Head of caudate nucleus (tissue), 42 donors: ENCODE measurements around the gene BBLN.

Experiments
- DNase-seq, 42 donors: peaks; one replicate each; pipeline versions ENCODE4 v3.0.0 to v3.0.0-alpha.2; 2020 to 2021; ENCODE audit warnings: mixed read lengths in 7 of 42
- intact Hi-C: fragments of 100-400 bp; cut with DNase I; formaldehyde crosslinking; loops from one replicate; pipeline ENCODE4 v1.15.0; 2022

BBLN gene

GRCh38 chr9:128203024-128203706 is 43.1 kb downstream of the BBLN start, which contains the start of gene DNM1:
Gene DNM1, plus strand, starts transcription at chr9:128203379. Its CDS starts 92 bp downstream, at chr9:128203471.
- intact Hi-C loops = no loop called here
- peak in 40 of 42 donors; percentile 52 to 87 (median 70) for DNase-seq

GRCh38 chr9:128203707-128204551 is 43.9 kb downstream of the BBLN start:
- intact Hi-C loops = no loop called here
- DNase-seq = peak in 29 of 42 donors; percentile 19 to 78 (median 51)

GRCh38 chr9:128204858-128205257 is 44.8 kb downstream of the BBLN start:
- no peak for DNase-seq

GRCh38 chr9:128205296-128205944 is 45.4 kb downstream of the BBLN start:
- no peak for DNase-seq
- intact Hi-C loops = no loop called here

More at GRCh38 chr9:128204858-128205257, 44.8 kb downstream of the BBLN start:
- intact Hi-C loops = no loop called here

- intact Hi-C loops = no loop called here
- no peak for DNase-seq
Measured at GRCh38 chr9:128206484-128206883, 46.4 kb downstream of the BBLN start.

- intact Hi-C loops = no loop called here
- DNase-seq = no peak
Measured at GRCh38 chr9:128206916-128207910, 47.1 kb downstream of the BBLN start.

GRCh38 chr9:128208386-128208785 is 48.3 kb downstream of the BBLN start:
- intact Hi-C loops = no loop called here
- DNase-seq = no peak

GRCh38 chr9:128208946-128209669 is 49.0 kb downstream of the BBLN start:
- no peak for DNase-seq
- intact Hi-C loops = no loop called here

GRCh38 chr9:128211186-128211980 is 51.3 kb downstream of the BBLN start:
- intact Hi-C loops = no loop called here
- peak in 1 of 42 donors; percentile 13 for DNase-seq

- intact Hi-C loops = no loop called here
Measured at GRCh38 chr9:128211981-128212281, 51.9 kb downstream of the BBLN start.

More at GRCh38 chr9:128211981-128212281, 51.9 kb downstream of the BBLN start:
- no peak for DNase-seq
